A549 treated with dexamethasone at 1 μM for 4 hours (cell line): ENCODE data around the gene NTPCR. TPM values are rescaled to one million over a fixed set of nuclear protein-coding genes. Genes with fewer than 3 reads are reported as not detected.

Source experiments
- total RNA-seq: library from RNA; stranded (reverse); fragments of 200-300 nt; extraction: Qiagen RNA extraction; gene quantifications from 5 replicates; pipeline ENCODE4 v1.2.3, GENCODE V29; 2022

The NTPCR gene, protein sequence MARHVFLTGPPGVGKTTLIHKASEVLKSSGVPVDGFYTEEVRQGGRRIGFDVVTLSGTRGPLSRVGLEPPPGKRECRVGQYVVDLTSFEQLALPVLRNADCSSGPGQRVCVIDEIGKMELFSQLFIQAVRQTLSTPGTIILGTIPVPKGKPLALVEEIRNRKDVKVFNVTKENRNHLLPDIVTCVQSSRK
- 70.4 to 85.0 TPM (median 74.8 TPM) in 5 replicates for total RNA-seq

DNA sequence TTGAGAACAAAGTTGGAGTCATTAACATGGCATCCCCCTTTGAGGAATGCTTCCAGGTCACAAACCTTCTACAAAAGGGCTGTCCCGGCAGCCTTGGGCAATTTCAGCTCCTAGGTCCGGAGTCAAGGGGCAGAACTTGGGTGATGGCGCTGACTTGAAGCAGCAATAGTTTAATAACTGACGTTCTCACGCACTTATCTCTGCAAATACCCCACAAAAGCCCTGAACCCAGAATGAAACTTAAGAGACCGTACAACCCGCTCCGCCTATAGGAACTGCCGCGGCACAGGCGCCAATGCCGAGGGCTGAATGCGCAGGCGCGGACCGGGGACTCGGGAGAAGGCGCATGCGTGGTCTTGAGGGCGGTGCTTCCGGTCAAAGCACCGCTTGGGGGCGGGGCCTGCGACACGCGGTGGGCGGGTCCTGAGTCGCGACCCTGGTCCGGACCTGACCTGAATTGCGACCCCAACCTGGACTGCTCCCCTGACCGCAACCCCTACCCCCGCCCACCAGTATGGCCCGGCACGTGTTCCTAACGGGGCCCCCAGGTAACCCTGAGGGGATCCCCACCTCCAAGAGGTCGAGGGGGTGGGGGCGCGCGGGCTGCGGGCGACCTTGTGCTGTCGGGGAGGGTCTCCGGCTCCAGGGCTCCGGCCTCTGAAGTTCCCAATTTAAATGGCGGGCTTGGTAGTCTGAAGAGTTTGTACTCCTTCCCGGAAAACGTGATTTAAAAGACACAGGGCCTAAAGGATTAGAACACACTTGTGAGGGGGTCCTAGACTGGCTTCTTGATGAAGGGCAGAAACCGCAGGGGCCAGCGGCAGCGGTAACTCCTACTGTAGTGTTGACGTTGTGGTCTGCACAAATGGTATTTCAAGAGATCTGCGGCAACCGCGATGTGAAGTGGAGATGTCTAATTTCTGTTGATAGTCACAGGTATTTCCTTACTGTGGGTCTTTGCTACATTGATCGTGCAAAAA lies at the start of gene NTPCR:
Gene NTPCR (plus strand): TSS at position 415 of the 980 bp plus-strand sequence. CDS start 100 bp downstream, at position 515.

Other genes starting within 250 kb of the NTPCR start
- gene MAP10, start 145.2 kb upstream of the NTPCR start, total RNA-seq: 0.64 to 1.0 TPM (median 0.98 TPM) in 5 replicates